ENCODE data around the gene TRAPPC10.

TRAPPC10 gene

DNA sequence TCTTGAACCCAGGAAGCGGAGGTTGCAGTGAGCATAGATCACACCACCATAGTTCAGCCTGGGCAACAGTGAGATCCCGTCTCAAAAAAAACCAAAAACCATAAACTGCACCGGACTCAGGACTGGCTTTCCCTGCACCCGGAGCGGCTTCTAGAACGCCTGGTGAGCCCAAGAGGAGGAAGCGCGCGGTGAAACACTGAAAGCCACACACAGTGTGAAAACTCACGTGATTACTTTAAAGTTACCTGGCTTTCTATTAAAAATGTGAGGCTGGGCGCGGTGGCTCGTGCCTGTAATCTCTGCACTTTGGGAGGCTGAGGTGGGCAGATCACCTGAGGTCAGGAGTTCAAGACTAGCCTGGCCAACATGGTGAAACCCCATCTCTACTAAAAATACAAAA lies 7.0 kb upstream of the TRAPPC10 start:
- TF ChIP-seq GATA3 (IDR thresholded peaks at IDR 0.05; ENCODE audit: low read depth, low read length): no peak
- TF ChIP-seq GATA2 (IDR thresholded peaks at IDR 0.05; ENCODE audit: low read depth, low read length): no peak

DNA sequence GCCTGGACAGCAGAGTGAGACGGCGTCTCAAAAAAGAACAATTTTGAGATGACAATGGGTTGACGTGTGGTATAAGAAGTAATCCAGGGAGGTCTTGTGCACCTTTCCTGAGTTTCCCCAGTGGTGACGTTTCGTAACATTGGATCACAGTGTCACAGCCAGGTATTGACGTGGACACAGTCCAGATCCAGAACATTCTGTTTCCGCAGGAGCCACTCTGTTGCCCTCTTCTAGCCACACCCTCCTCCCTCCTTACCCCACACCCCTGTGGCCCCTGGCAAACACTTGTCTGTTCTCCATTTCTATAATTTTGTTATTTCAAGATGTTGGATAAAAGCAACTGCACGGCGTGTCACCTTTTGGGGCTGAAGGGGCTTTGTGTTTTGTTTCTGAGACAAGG lies 6.5 kb upstream of the TRAPPC10 start:
- TF ChIP-seq GATA3 (IDR thresholded peaks at IDR 0.05; ENCODE audit: low read depth, low read length) (no peak), GATA2 (IDR thresholded peaks at IDR 0.05; ENCODE audit: low read depth, low read length) (no peak)

DNA sequence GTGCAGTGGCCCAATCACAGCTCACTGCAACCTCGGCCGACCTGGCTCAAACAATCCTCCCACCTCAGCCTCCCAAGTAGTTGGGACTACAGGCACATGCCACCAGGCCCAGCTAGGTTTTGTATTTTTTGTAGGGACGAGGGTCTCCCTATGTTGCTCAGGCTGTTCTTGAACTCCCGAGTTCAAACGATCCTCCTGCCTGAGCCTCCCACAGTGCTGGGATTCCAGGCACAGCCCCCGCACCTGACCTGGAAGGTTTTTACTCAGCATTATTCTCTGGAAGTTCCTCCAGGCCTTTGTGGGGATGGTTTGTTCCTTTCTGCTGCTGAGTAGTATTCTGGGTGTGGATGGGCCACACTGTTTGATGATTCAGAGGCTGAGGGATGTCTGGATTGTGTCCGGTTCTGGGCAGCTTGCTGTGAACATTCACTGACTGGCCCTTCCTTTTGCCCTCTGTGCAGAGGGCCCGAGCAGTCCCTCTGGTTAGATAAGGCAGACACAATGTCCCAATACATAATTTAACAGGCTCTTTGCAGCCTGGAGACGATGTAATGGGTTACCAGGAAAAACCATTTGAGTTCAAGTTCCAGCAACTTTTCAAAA lies 6.0 kb upstream of the TRAPPC10 start:
- TF ChIP-seq GATA2 (IDR thresholded peaks at IDR 0.05; ENCODE audit: low read depth, low read length): no peak
- TF ChIP-seq GATA3 (IDR thresholded peaks at IDR 0.05; ENCODE audit: low read depth, low read length): no peak

DNA sequence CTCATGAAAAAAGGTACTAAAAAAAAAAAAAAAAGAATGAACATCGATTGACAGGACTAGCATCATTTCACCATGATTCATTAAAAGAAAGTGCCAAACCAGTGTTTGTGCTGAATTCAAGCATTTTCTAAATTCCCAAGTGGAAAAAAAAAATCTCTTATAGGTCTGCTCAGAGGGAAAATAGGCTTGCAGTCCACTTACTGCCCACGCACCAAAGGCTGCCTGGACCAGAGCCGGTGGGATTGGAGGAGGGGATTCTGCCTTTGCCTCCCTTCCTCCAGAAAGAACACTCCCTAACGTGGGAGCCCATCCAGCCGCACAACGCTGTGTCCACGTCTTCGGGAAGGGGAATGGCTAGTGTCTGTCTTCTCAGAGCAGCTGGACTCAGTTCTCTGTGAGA lies 5.5 kb upstream of the TRAPPC10 start:
- TF ChIP-seq GATA2 (IDR thresholded peaks at IDR 0.05; ENCODE audit: low read depth, low read length) (no peak), GATA3 (IDR thresholded peaks at IDR 0.05; ENCODE audit: low read depth, low read length) (no peak)

DNA sequence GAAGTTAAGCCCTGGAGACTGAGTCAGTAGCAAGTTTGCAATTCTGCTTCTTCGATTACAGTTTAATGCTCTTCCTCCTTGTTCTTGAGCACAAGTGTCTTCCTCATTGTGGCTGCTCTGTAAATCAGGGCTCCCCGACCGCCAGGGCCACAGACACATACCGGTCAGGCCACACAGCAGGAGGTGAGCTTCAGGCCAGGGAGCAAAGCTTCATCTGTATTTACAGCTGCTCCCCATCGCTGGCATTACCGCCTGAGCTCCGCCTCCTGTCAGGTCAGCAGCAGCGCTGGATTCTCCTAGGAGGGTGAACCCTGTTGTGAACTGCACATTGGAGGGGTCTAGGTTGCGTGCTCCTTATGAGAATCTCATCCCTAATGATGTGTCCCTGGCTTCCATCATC lies 1.7 kb upstream of the TRAPPC10 start:
- no peak for TF ChIP-seq GATA2 (IDR thresholded peaks at IDR 0.05; ENCODE audit: low read depth, low read length)
- no peak for TF ChIP-seq GATA3 (IDR thresholded peaks at IDR 0.05; ENCODE audit: low read depth, low read length)

DNA sequence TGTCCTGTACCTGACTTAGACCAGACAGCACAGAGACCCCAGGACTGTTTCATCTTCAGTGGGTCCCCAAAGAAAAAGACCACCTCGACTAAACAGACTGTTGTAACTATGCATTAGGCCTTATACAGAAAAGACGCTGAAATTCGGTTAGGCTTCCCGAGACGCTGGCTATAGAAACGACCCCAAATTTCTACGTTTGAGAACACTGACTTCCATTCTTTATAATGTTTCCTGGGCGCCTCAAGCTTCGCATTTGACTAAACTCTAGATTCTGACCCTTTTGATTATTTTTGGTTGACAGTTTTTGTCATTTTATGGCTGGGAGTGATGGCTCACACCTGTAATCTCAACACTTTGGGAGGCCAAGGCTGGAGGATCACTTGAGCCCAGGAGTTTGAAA lies 986 bp upstream of the TRAPPC10 start:
- TF ChIP-seq GATA2 (IDR thresholded peaks at IDR 0.05; ENCODE audit: low read depth, low read length): no peak
- TF ChIP-seq GATA3 (IDR thresholded peaks at IDR 0.05; ENCODE audit: low read depth, low read length): no peak

DNA sequence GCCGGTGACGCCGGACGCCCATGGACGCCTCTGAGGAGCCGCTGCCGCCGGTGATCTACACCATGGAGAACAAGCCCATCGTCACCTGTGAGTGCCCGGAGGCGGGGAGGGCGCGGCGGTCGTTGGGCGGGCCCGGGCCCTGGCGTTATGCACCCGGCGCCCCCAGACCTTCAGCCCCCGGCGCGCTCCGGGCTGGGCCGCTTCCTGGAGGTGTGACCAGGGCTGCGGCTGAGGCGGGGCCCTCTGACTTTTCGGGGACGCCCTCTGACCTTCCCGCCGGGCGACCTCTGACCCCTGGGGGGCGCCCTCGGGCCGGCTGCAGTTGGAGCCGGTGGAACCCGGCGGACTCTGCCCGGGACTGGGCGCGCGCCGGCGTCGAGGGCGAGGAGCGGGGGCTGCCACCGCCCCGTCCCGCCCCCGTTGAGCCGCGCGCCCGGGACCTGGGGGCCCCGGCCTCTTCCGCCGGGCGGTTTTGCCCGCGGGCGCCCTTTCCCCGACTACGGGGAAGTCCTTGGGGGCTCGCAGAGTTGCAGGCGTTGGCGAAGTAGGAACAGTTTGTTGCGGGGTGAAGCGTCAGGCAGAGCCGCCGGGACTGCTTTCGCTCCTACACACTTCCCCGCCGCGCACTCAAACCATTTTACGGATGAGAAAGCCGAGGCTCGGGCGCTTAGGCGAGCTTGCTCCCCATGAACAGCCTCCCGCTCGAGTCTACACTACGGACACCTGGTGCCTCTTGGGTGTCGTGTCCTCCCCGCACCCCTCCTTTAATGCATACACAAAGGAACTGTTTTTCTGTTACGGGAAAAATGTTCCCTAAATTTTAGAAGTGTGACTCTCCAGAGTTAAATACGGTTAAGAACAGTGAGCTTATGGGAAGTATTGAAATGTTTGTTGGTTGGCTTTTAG lies 618 bp downstream of the TRAPPC10 start:
- TF ChIP-seq GATA2 (IDR thresholded peaks at IDR 0.05; ENCODE audit: low read depth, low read length) (no peak), GATA3 (IDR thresholded peaks at IDR 0.05; ENCODE audit: low read depth, low read length) (no peak)

DNA sequence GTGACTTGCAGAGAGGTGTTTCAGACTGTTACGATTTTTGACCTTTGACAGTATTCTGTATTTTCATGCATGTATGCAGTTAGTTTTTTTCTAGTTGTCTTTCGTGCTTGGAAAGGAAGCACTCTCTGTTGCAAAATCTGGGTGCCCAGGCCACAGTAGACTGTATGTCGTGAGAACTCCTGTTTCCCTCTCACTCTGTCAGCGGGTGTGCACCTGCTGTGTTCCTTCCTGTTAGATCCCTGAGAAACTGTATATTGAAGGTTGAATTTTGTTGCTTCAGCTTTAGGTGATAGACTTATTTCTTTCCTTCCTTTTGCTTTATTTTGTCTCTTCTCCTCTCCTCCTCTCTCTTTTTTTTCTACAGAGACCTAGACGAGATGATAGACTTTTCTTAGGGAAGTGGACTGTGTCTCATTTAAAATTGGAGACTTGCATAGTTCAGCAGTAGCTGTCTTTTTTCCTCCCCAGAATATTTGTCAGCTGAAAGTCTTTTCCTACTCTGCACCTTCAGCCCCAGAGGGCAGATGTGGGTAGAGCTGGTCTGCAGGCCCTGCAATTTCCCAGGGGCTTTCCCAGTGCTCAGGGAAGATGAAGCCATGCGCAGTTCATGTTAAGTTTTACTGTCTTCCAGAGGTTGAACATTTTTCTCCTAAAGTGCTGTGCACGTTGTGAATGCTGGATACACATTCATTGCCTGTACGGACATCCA lies 1.4 kb downstream of the TRAPPC10 start:
- no peak for TF ChIP-seq GATA2 (IDR thresholded peaks at IDR 0.05; ENCODE audit: low read depth, low read length)
- no peak for TF ChIP-seq GATA3 (IDR thresholded peaks at IDR 0.05; ENCODE audit: low read depth, low read length)

DNA sequence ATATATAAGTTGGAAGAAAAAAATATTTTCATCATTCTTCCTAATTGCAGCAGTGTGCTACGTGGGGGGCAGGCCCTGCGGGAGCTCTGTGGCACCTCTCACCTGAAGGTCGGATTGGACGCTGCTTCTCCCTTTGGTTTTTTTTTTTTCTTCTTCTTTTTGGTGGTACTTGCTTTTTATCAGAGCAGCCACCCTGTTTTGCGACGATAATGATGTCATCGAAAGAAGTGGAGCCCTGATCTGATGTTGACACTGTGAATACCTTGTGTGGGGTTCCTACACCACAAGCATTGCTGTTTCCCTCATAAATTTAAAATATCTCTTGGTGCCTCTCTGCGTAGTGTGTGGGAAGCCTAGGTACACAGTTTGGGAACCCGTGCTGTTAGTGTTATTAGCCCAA lies 5.5 kb downstream of the TRAPPC10 start:
- no peak for TF ChIP-seq GATA2 (IDR thresholded peaks at IDR 0.05; ENCODE audit: low read depth, low read length)
- TF ChIP-seq GATA3 (IDR thresholded peaks at IDR 0.05; ENCODE audit: low read depth, low read length): no peak

DNA sequence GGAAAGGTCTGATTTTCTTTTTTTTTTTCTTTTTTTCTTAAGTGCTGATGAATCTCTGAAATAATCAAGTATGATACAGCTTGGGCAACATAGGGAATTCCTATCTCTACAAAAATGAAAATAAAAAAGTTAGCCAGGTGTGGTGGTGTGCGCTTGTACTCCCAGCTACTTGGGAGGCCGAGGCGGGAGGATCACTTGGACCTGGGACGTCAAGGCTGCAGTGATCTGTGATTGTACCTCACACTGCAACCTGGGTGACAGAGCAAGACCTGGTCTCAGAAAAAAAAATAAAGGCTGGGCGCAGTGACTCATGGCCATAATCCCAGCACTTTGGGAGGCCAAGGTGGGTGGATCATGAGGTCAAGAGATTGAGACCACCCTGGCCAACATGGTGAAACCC lies 6.0 kb downstream of the TRAPPC10 start:
- TF ChIP-seq GATA3 (IDR thresholded peaks at IDR 0.05; ENCODE audit: low read depth, low read length) (no peak), GATA2 (IDR thresholded peaks at IDR 0.05; ENCODE audit: low read depth, low read length) (no peak)

DNA sequence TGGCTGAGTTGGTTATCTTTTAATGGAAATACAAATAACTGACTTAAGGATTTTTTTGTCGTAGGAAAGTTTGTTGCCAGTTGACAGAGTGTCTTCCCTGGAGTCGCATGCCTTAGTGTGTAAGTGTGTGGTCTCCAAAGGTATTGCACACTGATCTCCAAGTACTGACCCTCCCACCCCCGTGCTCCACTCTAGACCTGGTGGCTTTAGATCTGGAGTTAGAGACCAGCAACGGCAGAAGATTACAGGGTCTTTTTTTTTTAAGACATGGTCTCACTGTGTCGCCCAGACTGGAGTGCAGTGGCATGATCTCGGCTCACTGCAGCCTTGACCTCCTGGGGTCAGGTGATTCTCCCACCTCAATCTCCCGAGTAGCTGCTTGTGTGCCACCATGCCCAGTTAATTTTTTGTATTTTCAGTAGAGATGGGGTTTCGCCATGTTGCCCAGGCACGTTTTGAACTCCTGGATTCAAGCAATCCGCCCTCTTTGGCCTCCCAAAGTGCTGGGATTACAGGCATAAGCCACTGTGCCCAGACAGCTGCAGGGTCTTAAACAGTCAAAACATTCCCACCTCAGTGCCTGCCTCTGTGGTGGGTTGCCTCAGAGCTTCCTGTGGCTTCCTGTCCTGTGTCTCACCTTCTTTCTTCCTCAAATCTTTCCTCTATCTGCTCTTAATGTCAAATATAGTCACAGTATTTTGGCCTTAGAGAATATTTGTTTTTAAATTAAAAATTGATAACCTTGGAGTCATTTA lies 6.9 kb downstream of the TRAPPC10 start:
- no peak for TF ChIP-seq GATA2 (IDR thresholded peaks at IDR 0.05; ENCODE audit: low read depth, low read length)
- no peak for TF ChIP-seq GATA3 (IDR thresholded peaks at IDR 0.05; ENCODE audit: low read depth, low read length)

DNA sequence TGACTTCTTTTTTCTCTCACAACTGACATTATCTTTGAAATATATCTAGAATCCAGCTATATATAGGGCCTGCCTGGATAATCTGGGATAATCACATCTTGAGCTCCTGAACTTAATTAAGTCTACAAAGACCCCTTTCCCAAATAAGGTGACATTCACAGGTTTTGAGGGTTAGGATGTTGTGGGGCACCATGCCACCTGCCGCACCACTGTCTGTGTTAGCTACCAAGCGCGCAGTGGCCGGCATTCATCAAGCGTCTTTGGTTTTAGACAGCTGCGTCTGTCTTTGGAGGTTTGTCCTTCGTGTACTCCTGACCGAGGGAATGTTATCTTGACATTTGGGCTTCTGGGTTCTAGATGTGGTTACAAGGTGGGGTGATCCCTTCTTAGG lies 7.5 kb downstream of the TRAPPC10 start:
- TF ChIP-seq GATA3 (IDR thresholded peaks at IDR 0.05; ENCODE audit: low read depth, low read length) (no peak), GATA2 (IDR thresholded peaks at IDR 0.05; ENCODE audit: low read depth, low read length) (no peak)

DNA sequence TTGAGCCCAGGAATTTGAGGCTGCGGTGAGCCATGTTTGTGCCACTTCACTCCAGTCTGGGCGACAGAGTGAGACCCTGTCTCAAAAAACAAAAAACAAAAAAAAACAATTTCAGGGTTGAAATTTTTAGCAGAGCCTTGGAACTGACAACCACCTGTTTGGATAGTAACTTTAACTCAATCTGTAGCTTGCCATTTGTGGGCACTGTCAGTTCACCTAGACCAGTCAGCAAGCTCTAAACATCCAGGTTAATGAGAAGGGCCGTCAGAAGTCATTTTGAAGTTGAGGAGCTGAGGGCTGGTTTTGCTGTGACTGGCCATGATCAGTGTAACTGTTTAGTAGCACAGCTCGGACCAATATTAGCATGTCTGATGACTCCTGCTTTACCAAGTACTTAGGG lies 8.4 kb downstream of the TRAPPC10 start:
- TF ChIP-seq GATA2 (IDR thresholded peaks at IDR 0.05; ENCODE audit: low read depth, low read length) (no peak), GATA3 (IDR thresholded peaks at IDR 0.05; ENCODE audit: low read depth, low read length) (no peak)

DNA sequence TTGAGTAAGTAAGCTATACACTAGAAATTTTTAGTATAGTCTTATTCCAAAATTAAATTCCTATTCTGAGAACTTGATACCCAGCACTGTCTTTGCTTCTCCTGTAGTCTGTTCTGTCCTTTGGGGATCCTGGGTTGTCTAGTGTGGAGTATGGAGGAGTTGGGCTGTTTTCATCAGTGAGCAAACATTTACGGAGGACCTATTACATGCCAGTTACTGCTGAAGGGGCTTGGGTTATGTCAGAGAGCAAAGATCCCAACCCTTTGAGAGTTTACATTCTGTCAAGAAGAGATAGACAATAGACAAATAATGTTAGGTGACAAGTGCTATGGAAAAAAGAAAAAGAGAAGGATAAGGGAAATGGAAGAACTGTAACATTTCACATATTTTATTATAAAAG lies 9.0 kb downstream of the TRAPPC10 start:
- no peak for TF ChIP-seq GATA2 (IDR thresholded peaks at IDR 0.05; ENCODE audit: low read depth, low read length)
